Measurements from ENCODE around the gene OR2AT4. TPM values are rescaled to one million over a fixed set of nuclear protein-coding genes. Genes with fewer than 3 reads are reported as not detected.

Gene OR2AT4
- total RNA-seq, 4 donors from 2014 or later: not detected

GRCh38 chr11:75133976-75134375, 37.3 kb upstream of the OR2AT4 start:
- DNase-seq (ENCODE audit: low spot score in 2 of 2): no peak
- no peak overlapping the region for H3K4me3 ChIP-seq (ENCODE audit: low read depth, poor library complexity, severe bottlenecking)
- TF ChIP-seq CTCF (IDR thresholded peaks at IDR 0.05): no peak
- TF ChIP-seq POLR2A (IDR thresholded peaks at IDR 0.05): no peak
- 64 to 77% methylated on average over 6 of the region's 6 CpGs for WGBS, 2 donors
- intact Hi-C loops (cut with DNase I; ENCODE audit: low total_unique reads): no loop called here

- DNase-seq (ENCODE audit: low spot score in 2 of 2): no peak
- 78 to 92% methylated on average over 3 of the region's 3 CpGs for WGBS, 2 donors
- TF ChIP-seq POLR2A (IDR thresholded peaks at IDR 0.05) (no peak), CTCF (IDR thresholded peaks at IDR 0.05) (no peak)
- no peak overlapping the region for H3K4me3 ChIP-seq (ENCODE audit: low read depth, poor library complexity, severe bottlenecking)
- intact Hi-C loops (cut with DNase I; ENCODE audit: low total_unique reads): no loop called here
Measured at GRCh38 chr11:75132080-75132479, 35.4 kb upstream of the OR2AT4 start.

GRCh38 chr11:75126564-75126963, 29.9 kb upstream of the OR2AT4 start:
- WGBS, 2 donors: 80 to 85% methylated on average over 2 of the region's 2 CpGs
- no peak for DNase-seq (ENCODE audit: low spot score in 2 of 2)
- TF ChIP-seq CTCF (IDR thresholded peaks at IDR 0.05): no peak
- TF ChIP-seq POLR2A (IDR thresholded peaks at IDR 0.05): no peak
- intact Hi-C loops (cut with DNase I; ENCODE audit: low total_unique reads): no loop called here
- no peak overlapping the region for H3K4me3 ChIP-seq (ENCODE audit: low read depth, poor library complexity, severe bottlenecking)

- DNase-seq (ENCODE audit: low spot score in 2 of 2): no peak
- no peak overlapping the region for H3K4me3 ChIP-seq (ENCODE audit: low read depth, poor library complexity, severe bottlenecking)
- TF ChIP-seq POLR2A (IDR thresholded peaks at IDR 0.05): no peak
- no peak for TF ChIP-seq CTCF (IDR thresholded peaks at IDR 0.05)
- WGBS, 2 donors: 61% methylated on average over 1 of the region's 1 CpG
- intact Hi-C loops (cut with DNase I; ENCODE audit: low total_unique reads): no loop called here
Measured at GRCh38 chr11:75118577-75118976, 21.9 kb upstream of the OR2AT4 start.

GRCh38 chr11:75114465-75114864, 17.8 kb upstream of the OR2AT4 start:
- intact Hi-C loops (cut with DNase I; ENCODE audit: low total_unique reads): no loop called here
- no peak overlapping the region for H3K4me3 ChIP-seq (ENCODE audit: low read depth, poor library complexity, severe bottlenecking)
- no peak for TF ChIP-seq CTCF (IDR thresholded peaks at IDR 0.05)
- TF ChIP-seq POLR2A (IDR thresholded peaks at IDR 0.05): no peak
- 98 to 99% methylated on average over 2 of the region's 2 CpGs for WGBS, 2 donors
- no peak for DNase-seq (ENCODE audit: low spot score in 2 of 2)

- TF ChIP-seq CTCF (IDR thresholded peaks at IDR 0.05) (no peak), POLR2A (IDR thresholded peaks at IDR 0.05) (no peak)
- H3K4me3 ChIP-seq (ENCODE audit: low read depth, poor library complexity, severe bottlenecking): no peak overlapping the region
- WGBS, 2 donors: 28 to 50% methylated on average over 1 of the region's 1 CpG
- intact Hi-C loops (cut with DNase I; ENCODE audit: low total_unique reads): no loop called here
- no peak for DNase-seq (ENCODE audit: low spot score in 2 of 2)
Measured at GRCh38 chr11:75113030-75113429, 16.4 kb upstream of the OR2AT4 start.

Measured in lower leg skin (tissue), 4 donors.